Aorta (tissue), 5 donors: ENCODE measurements around the gene CACFD1. TPM values are rescaled to one million over a fixed set of nuclear protein-coding genes. Genes with fewer than 3 reads are reported as not detected.

Experiments
- ATAC-seq: fragments of 200-7000 bp; cut with Tn5 transposase; one replicate; pipeline ENCODE4 v1.9.1; 2022; ENCODE audit warnings: moderate library complexity; ENCODE audit not compliant: low FRiP score
- DNase-seq, 2 donors: peaks; one replicate each; pipeline ENCODE4 v3.0.0-alpha.2; 2020
- H3K27ac ChIP-seq, 2 donors: one replicate each; pipeline ENCODE4 v1.5.1; 2013; ENCODE audit warnings: low read length in 2 of 2, mild to moderate bottlenecking in 2 of 2, moderate library complexity in 2 of 2, control low read depth in 1 of 2, inconsistent platforms in 1 of 2, low read depth in 1 of 2
- H3K27me3 ChIP-seq, 2 donors: one replicate each; pipeline ENCODE4 v1.6.1; 2013; ENCODE audit warnings: control low read depth in 1 of 2, low read length in 1 of 2, mild to moderate bottlenecking in 1 of 2, moderate library complexity in 1 of 2; ENCODE audit not compliant: insufficient read depth in 2 of 2, control insufficient read depth in 1 of 2
- H3K36me3 ChIP-seq, 2 donors: one replicate each; pipeline ENCODE4 v1.6.1; 2013; ENCODE audit warnings: control low read depth in 1 of 2, low read length in 1 of 2, mild to moderate bottlenecking in 1 of 2; ENCODE audit not compliant: insufficient read depth in 2 of 2, control insufficient read depth in 1 of 2
- H3K4me1 ChIP-seq, 2 donors: one replicate each; pipeline ENCODE4 v1.6.1; 2013; ENCODE audit warnings: low read length in 2 of 2, control low read depth in 1 of 2, mild to moderate bottlenecking in 1 of 2, moderate library complexity in 1 of 2; ENCODE audit not compliant: insufficient read depth in 2 of 2, control insufficient read depth in 1 of 2
- H3K4me3 ChIP-seq, 2 donors: one replicate each; pipeline ENCODE4 v1.5.1; 2013; ENCODE audit warnings: low read length in 2 of 2, control low read depth in 1 of 2, mild to moderate bottlenecking in 1 of 2
- H3K9me3 ChIP-seq: one replicate; pipeline ENCODE4 v1.6.1; 2013; ENCODE audit warnings: mild to moderate bottlenecking, low read length; ENCODE audit not compliant: control insufficient read depth
- WGBS, 2 donors: extraction: QIAGEN DNeasy Blood & Tissue Kit; methylation state at CpG; one replicate each; pipeline ENCODE4 v1.1.7; 2013; 5-methylcytosine and 5-hydroxymethylcytosine counted together
- intact Hi-C, 2 donors: fragments of 100-400 bp; cut with DNase I; formaldehyde crosslinking; loops; one replicate each; pipeline versions ENCODE4 v1.14.2 to v1.15.0; 2022
- polyA plus RNA-seq, 2 donors: library from polyadenylated mRNA; stranded (reverse); fragments of 200-250 nt; gene quantifications; one replicate each; pipeline ENCODE4 v1.2.3, GENCODE V29; 2013
- total RNA-seq, 2 donors: library from RNA; stranded (reverse); fragmentation: NEBNext Ultra II Directional; extraction: Animal tissue kit (Norgen Biotek cat#: 25700); gene quantifications; one replicate each; pipeline ENCODE4 v1.2.1, GENCODE V29; 2021
- donor health status: healthy with polysubstance abuse.
- donor health status: Bipolar disorder and iron deficiency.
- donor health status: DM: no; HTN: no; CAD: no.
- donor health status: DM: no; HTN: no; CAD: no.
- donor health status: DM: yes; HTN: yes; CAD: no.

CACFD1 gene
- total and polyA plus RNA-seq, 4 donors = 8.1 to 15.9 (median 13.0) TPM

DNA sequence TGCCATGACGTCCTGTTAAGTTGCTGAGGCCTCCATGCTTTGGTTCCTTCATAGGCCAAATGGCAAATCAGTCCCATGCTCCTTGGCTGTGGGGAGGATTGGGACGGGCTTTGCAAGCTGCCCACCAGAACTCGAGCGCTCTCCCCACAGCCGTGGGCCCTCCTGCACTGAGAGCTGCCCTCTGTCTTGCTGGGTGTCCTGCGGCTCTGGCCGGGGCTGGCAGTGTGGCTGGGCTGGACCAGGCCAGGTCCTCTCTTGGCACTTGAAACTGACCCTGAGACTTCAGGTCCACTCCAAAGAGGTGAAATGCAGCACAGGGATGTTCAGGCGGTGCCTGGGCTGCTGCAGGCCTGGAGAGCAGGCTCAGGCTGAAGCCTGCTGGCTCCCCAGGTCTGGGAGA, 57.9 kb downstream of the CACFD1 start:
- DNase-seq (no peak), ATAC-seq (no peak)
- Histone ChIP-seq H3K4me3 (no peak overlapping the region), H3K27me3 (no peaks in the 10 kb centered on the region), H3K4me1 (no peaks in the 10 kb centered on the region), H3K27ac (no peak overlapping the region), H3K36me3 (no peaks in the 10 kb centered on the region), H3K9me3 (no peaks in the 10 kb centered on the region)
- WGBS, 2 donors = 85% methylated on average over 8 of the region's 8 CpGs
- intact Hi-C loops = no loop called here

- Histone ChIP-seq H3K9me3 (no peaks in the 10 kb centered on the region), H3K4me3 (no peak overlapping the region), H3K27me3 (no peaks in the 10 kb centered on the region), H3K4me1 (no peaks in the 10 kb centered on the region), H3K36me3 (no peaks in the 10 kb centered on the region), H3K27ac (no peak overlapping the region)
- DNase-seq (no peak), ATAC-seq (no peak)
- 91 to 92% methylated on average over 5 of the region's 5 CpGs for WGBS, 2 donors
- intact Hi-C loops = no loop called here
Observed at GRCh38 chr9:133518200-133518599, 58.4 kb downstream of the CACFD1 start.

DNA sequence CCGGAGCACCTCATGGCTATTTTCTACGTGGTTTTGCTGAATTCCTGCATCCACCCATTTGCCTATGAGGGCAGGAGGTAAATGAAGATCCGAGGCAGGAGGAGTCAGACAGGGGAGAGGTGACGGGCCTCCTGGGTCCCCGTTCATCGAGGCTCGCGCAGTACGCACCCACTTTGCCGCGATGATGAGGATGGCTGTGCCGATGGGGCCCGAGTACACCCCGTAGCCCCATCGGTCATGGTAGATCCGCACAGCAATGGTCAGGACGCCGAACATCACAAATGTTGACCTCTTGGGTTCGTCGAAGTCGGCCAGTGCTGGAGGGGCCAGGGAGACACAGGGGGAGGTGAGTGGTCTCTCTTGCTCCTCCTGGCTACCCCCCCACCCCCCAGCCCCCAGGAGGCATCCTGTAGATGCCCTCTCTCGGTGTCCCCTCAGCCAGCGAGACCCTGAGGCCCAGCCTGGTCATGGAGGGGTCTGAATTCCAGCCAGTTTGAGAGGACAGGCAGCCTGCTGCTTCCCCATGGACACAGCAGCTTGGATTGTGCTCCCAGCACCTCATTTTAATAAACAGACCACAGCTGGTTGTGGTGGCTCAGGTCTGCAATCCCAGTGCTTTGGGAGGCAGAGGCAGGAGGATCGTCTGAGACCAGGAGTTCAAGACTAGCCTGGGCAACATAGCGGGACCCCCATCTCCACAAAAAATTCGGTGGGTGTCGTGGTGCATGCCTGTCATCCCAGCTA, 59.1 kb downstream of the CACFD1 start:
- intact Hi-C loops = no loop called here
- Histone ChIP-seq H3K27me3 (no peaks in the 10 kb centered on the region), H3K4me3 (no peak overlapping the region), H3K36me3 (no peaks in the 10 kb centered on the region), H3K4me1 (no peaks in the 10 kb centered on the region), H3K27ac (no peak overlapping the region), H3K9me3 (no peaks in the 10 kb centered on the region)
- no peak for ATAC-seq
- DNase-seq = no peak
- 92 to 94% methylated on average over 27 of the region's 27 CpGs for WGBS, 2 donors

DNA sequence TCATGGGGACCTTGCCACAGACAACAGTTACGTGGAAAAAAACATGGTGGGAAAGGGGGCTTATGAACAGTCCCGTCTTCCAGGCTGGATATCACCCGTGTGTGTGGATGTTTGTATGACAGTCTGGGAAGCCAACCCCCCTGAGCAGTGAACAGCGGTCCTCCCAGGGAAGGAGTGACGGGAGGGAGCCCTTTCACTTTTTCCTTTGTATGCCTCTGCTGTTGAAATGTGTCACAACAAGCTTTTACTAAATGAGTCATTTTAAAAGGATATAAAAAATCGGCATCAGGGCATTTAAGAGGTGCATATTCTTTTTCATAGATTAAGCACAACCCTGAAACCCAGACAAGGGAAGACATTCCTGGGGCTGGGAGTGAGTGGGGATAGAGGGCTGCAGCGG, 59.9 kb downstream of the CACFD1 start:
- WGBS, 2 donors = 77 to 80% methylated on average over 7 of the region's 7 CpGs
- Histone ChIP-seq H3K4me3 (no peak overlapping the region), H3K9me3 (no peaks in the 10 kb centered on the region), H3K36me3 (no peaks in the 10 kb centered on the region), H3K27ac (no peak overlapping the region), H3K27me3 (no peaks in the 10 kb centered on the region), H3K4me1 (no peaks in the 10 kb centered on the region)
- intact Hi-C loops = no loop called here
- DNase-seq (no peak), ATAC-seq (no peak)

GRCh38 chr9:133520121-133520835, 60.5 kb downstream of the CACFD1 start:
- H3K27ac ChIP-seq = no peak overlapping the region
- no peak for DNase-seq
- no peaks in the 10 kb centered on the region for H3K36me3 ChIP-seq
- no peaks in the 10 kb centered on the region for H3K4me1 ChIP-seq
- H3K4me3 ChIP-seq = no peak overlapping the region
- WGBS, 2 donors = 89 to 91% methylated on average over 24 of the region's 24 CpGs
- intact Hi-C loops = no loop called here
- no peak for ATAC-seq
- no peaks in the 10 kb centered on the region for H3K27me3 ChIP-seq
- H3K9me3 ChIP-seq = no peaks in the 10 kb centered on the region

Other genes with a start within 250 kb of the CACFD1 start
- 1 to 10 TPM; 1.4 to 3.3 TPM for gene ABO, start 184.8 kb upstream of the CACFD1 start, total RNA-seq
- gene ABO, start 184.8 kb upstream of the CACFD1 start, polyA plus RNA-seq = 1 to 10 TPM in 1 of 2 donors, under 1 TPM in 1; 0.43 to 1.8 TPM
- 10 to 100 TPM; 13.3 to 16.3 TPM for gene SURF6, start 123.8 kb upstream of the CACFD1 start, total RNA-seq
- gene SURF6, start 123.8 kb upstream of the CACFD1 start, polyA plus RNA-seq = 10 to 100 TPM; 15.7 to 23.6 TPM
- gene MED22, start 111.8 kb upstream of the CACFD1 start, total RNA-seq = 10 to 100 TPM; 18.6 to 37.0 TPM
- 10 to 100 TPM; 10.8 to 30.3 TPM for gene MED22, start 111.8 kb upstream of the CACFD1 start, polyA plus RNA-seq
- gene RPL7A, start 111.8 kb upstream of the CACFD1 start, total RNA-seq = 1,000 to 10,000 TPM; 1,304 to 1,328 TPM
- gene RPL7A, start 111.8 kb upstream of the CACFD1 start, polyA plus RNA-seq = 1,000 to 10,000 TPM; 2,763 to 3,584 TPM
- gene SURF1, start 103.5 kb upstream of the CACFD1 start, total RNA-seq = 10 to 100 TPM; 29.2 to 41.2 TPM
- 10 to 100 TPM; 79.5 to 85.4 TPM for gene SURF1, start 103.5 kb upstream of the CACFD1 start, polyA plus RNA-seq
- 1 to 10 TPM; 9.2 to 9.9 TPM for gene SURF2, start 103.4 kb upstream of the CACFD1 start, total RNA-seq
- 10 to 100 TPM; 26.6 to 29.2 TPM for gene SURF2, start 103.4 kb upstream of the CACFD1 start, polyA plus RNA-seq
- 100 to 1,000 TPM; 114 to 123 TPM for gene SURF4, start 83.9 kb upstream of the CACFD1 start, total RNA-seq
- gene SURF4, start 83.9 kb upstream of the CACFD1 start, polyA plus RNA-seq = 10 to 100 TPM; 42.3 to 71.2 TPM
- 1 to 10 TPM in 1 of 2 donors, not detected in 1; 1.4 TPM for gene STKLD1, start 83.6 kb upstream of the CACFD1 start, total RNA-seq
- 1 to 10 TPM in 1 of 2 donors, not detected in 1; 3.5 TPM for gene STKLD1, start 83.6 kb upstream of the CACFD1 start, polyA plus RNA-seq
- gene REXO4, start 42.0 kb upstream of the CACFD1 start, total RNA-seq = 10 to 100 TPM; 10.8 to 19.1 TPM
- 10 to 100 TPM; 13.5 to 15.0 TPM for gene REXO4, start 42.0 kb upstream of the CACFD1 start, polyA plus RNA-seq
- 1 to 10 TPM; 1.3 to 3.6 TPM for gene ADAMTS13, start 37.6 kb upstream of the CACFD1 start, total RNA-seq
- gene ADAMTS13, start 37.6 kb upstream of the CACFD1 start, polyA plus RNA-seq = 10 to 100 TPM in 1 of 2 donors, 1 to 10 TPM in 1; 2.0 to 11.9 TPM
- gene SLC2A6, start 19.1 kb downstream of the CACFD1 start, total RNA-seq = 1 to 10 TPM; 3.3 to 5.8 TPM
- 1 to 10 TPM; 1.5 to 2.6 TPM for gene SLC2A6, start 19.1 kb downstream of the CACFD1 start, polyA plus RNA-seq
- gene MYMK, start 65.0 kb downstream of the CACFD1 start, total RNA-seq = not detected
- gene MYMK, start 65.0 kb downstream of the CACFD1 start, polyA plus RNA-seq = not detected
- 10 to 100 TPM in 1 of 2 donors, 1 to 10 TPM in 1; 1.9 to 20.9 TPM for gene ADAMTSL2, start 74.7 kb downstream of the CACFD1 start, total RNA-seq
- under 1 TPM in 1 of 2 donors, not detected in 1; 0.38 TPM for gene ADAMTSL2, start 74.7 kb downstream of the CACFD1 start, polyA plus RNA-seq
- gene FAM163B, start 149.4 kb downstream of the CACFD1 start, total RNA-seq = not detected
- gene FAM163B, start 149.4 kb downstream of the CACFD1 start, polyA plus RNA-seq = not detected
- not detected for gene DBH, start 176.4 kb downstream of the CACFD1 start, total RNA-seq
- not detected for gene DBH, start 176.4 kb downstream of the CACFD1 start, polyA plus RNA-seq